Activated CD4-positive, alpha-beta T cell treated with anti-CD3 and anti-CD28 coated beads for 48 hours (primary cell): Measurements from ENCODE around the gene WDR44.
A peak's percentile ranks its signal among the peaks of the same experiment; 100 is the strongest.
"Not testable (repeated sequence)": the region's sequence is repeated elsewhere in the genome, so short reads cannot be mapped to it uniquely, and the experiment has no call there.

ENCODE experiments used
- DNase-seq: peaks from one replicate; pipeline ENCODE4 v3.0.0-alpha.2; 2020

The WDR44 gene, protein sequence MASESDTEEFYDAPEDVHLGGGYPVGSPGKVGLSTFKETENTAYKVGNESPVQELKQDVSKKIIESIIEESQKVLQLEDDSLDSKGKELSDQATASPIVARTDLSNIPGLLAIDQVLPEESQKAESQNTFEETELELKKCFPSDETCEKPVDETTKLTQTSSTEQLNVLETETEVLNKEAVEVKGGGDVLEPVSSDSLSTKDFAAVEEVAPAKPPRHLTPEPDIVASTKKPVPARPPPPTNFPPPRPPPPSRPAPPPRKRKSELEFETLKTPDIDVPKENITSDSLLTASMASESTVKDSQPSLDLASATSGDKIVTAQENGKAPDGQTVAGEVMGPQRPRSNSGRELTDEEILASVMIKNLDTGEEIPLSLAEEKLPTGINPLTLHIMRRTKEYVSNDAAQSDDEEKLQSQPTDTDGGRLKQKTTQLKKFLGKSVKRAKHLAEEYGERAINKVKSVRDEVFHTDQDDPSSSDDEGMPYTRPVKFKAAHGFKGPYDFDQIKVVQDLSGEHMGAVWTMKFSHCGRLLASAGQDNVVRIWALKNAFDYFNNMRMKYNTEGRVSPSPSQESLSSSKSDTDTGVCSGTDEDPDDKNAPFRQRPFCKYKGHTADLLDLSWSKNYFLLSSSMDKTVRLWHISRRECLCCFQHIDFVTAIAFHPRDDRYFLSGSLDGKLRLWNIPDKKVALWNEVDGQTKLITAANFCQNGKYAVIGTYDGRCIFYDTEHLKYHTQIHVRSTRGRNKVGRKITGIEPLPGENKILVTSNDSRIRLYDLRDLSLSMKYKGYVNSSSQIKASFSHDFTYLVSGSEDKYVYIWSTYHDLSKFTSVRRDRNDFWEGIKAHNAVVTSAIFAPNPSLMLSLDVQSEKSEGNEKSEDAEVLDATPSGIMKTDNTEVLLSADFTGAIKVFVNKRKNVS

DNA sequence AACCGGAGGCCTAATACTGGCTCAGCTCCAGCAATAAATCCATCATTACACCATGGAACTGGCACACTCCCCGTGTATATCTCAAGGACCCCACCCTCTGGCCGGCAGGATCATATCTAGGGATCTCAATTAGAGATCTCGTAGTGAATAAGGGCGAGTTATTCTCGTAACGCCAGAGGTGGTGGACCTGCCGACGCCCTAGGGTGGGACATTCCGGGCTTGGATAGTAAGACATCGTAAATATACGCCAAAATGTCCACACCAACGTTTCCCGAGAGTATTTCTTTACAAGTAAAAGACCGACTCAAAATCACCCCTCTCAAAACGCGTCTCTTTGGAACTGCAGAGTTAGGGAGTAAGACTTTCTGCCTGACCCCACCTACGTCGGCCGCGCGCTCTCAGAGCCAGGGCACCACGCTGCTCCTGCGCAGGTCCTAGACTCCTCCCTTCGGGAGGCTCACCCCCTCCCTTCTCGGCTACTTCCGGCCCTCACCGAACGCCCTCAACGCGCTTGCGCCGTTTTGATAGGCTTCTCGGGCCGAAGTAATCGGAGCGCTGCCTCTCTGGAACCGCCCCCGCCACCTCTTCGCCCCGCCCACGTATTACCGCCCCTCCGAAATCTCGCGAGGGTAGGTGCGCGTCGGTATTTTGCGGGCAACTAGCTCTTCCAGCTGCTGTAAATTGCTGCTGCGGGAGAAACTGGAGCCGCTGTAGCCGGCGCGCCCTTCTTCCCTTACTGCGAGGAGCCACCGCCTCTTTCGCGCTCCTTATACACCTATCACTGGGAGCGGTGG, at the start of gene WDR44:
Gene WDR44 (plus strand): TSS at position 643 of the 794 bp plus-strand sequence. CDS start 398 bp downstream, outside the sequence.
- DNase-seq = peak; percentile 93

DNA sequence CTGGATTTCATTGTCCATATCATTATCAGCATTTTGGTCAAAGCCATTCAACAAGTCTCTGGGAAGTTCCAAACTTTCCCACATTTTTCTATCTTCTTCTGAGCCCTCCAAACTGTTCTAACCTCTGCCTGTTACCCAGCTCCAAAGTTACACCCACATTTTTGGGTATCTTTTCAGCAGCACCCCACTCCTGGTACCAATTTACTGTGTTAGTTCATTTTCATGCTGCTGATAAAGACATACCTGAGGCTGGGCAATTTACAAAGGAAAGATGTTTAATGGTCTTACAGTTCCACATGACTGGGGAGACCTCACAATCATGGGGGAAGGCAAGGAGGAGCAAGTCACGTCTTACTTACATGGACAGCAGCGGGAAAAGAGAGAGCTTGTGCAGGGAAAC, 40.1 kb upstream of the WDR44 start:
- DNase-seq = not testable (repeated sequence)

DNA sequence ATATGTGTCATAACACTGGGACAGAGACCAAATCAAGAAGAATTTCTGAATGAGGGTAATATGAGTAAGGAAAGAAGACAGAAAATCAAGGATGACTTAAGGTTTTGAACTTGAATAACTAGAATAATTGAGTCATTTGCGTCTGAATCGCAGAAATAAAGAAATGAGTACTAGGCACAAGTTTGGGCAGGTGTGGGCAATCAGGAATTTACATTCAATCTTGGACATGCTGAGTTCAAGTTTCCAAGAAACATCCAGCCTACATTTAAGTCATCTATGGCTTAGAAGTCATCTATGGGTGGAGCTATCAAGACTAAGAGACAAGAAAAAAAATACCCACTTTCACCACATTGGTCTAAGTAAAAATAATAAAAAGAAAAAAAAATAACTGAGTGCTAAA, 30.4 kb upstream of the WDR44 start:
- DNase-seq = no peak

DNA sequence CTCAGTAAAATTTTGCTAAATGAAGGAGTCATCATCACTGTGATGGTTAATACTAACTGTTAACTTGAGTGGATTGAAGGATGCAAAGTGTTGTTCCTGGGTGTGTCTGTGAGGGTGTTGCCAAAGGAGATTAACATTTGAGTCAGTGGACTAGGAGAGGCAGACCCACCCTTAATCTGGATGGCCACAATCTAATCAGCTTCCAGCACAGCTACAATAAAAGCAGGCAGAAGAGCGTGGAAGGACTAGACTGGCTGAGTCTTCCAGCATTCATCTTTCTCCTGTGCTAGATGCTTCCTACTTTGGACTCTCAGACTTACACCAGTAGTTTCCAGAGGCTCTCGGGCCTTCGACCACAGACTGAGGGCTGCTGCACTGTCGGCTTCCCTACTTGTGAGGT, 21.3 kb upstream of the WDR44 start:
- DNase-seq = no peak

DNA sequence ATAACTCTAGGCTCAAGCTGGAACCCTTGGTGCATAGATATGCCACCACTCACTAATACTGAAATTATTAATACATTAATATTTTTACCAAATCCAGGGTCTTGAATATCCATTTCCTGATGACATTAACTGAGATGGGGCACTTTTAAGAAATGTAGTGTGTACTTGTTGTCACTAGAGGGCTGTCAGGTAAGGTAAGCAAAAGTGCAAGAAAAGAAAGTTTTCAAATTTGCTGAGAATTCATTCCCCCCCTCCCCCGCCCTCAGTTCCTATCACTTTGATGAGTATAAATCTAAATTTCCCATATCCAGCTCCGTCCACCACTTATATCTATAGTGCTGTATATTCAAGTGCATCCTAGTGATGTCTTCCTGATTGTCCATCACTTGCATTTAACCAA, 20.5 kb upstream of the WDR44 start:
- no peak for DNase-seq

DNA sequence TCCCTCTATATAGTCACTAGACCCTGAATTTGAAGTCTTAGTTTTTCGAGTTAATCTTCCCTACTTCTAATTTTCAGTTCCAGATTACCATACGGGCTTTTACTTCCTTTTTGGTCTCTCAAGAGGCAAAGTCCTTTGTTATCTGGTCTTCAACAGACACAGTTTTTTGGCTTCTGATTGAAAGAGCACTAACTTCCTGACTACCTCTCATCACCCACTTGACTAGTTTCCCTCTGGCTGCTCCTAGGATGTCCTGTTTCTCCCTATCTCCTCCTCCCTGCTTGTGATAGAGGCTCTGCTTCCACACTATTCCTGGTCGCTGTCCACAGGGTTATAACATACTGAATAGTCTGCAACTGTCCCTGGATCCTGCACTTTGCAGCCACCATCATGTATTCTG, 16.7 kb upstream of the WDR44 start:
- no peak for DNase-seq

DNA sequence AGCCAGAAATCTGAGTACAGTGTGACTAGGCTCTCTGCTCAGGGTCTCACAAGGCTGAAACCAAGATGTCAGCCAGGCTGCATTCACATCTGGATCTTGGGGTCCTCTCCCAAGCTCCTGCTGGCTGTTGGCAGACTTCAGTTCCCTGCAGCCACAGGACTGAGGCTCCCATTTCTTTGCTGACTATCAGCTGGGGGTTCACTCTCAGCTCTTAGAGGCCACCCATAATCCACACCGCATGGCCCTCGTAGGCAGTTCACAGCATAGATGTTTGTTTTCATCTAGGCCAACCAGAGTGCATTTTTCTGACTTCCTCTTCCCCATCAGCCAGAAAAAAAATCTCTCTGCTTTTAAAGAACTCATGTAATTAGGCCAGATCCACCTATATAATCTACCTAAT, 8.2 kb upstream of the WDR44 start:
- DNase-seq = no peak

DNA sequence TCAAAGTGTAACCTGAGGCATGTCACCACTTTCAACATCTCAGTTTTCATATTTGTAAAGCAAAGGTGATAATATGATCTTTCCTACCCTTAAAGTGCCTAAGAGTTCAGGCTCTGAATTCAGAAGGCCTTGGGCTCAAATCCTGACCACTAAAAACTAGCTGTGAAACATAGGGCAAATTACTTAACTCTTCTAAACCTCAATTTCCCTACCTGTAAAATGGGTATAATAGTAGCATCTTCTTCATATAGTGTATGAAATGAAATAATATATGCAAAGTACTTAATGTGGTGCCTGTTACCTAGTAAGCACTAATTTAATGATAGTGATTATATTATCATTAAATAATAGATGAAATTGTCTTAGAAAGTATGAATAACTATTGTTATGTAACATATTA, 7.0 kb upstream of the WDR44 start:
- no peak for DNase-seq

DNA sequence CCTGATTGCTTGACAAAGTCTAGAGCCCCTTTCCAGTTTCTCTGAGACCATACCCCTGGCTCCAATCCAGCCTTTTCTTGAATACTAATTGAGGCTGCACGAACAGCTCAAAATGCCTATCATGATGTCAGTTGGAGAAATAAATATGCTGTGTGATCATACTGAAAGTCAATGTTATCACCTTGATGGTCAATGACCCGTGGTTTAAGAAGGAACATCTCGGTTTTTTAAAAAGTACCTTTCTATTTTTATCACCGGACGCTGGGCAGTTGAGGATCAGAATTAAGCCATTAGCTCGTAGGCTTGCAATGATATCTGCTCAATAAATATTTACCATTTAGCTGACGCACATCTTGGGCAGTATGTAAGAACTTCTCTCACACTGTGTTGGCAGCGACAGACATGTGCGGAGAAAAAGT, 852 bp upstream of the WDR44 start:
- no peak for DNase-seq

DNA sequence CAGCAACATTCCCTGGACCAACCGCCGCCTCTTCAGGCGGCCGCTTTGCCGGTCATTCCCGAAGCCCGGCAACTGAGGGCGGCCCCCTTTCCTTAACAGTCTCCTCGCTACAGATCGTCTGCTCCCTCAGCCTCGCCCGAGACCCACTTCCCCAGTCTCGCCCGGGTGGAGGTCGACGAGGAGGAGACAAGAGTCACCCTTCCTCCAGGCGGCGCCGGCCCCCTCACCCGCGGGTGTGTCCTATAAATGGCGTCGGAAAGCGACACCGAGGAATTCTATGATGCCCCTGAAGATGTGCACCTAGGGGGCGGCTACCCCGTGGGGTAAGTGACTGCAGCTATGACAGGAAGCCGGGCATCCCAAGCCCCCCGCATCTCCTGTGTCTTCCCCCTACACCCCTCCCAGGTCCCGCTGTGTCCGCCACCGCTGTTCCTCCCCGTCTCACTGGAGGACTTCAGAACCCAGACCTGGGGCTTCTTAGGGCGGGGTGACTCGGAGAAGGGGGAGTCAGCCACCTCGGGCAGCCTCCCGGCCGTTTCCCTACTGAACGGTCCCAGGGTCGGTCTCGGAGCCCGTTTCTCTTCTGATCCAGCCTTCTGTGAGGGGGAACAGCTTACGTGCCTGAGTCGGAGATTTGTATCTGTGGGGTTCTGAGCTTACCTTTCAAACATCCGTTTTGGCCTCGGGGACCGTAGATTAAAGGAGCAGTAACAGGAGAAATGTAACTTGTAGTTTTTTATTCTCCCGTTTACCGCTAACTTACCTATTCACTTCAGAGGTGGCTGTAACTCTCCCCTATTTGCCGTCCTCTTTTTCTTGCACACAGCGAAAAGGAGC, 570 bp downstream of the WDR44 start:
- peak; percentile 64 for DNase-seq

DNA sequence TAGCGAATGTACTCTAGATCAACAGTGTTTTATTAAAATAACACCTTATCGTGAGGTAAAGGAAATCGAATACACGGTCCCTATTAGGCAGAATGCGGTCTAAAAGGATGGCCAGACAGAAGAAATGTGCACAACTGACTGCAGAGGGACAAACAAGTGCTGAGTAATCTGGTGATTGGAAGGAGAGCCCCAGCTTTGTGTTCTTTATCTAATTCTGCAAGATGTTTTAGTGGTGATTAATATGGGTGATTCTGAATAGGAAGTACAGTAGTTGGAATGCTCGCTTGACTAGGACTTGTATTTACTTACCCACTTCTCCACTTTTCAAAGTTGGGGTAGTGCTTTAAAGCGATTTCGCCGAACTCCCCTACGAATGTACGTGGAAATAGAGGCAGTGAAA, 1.2 kb downstream of the WDR44 start:
- DNase-seq = no peak

DNA sequence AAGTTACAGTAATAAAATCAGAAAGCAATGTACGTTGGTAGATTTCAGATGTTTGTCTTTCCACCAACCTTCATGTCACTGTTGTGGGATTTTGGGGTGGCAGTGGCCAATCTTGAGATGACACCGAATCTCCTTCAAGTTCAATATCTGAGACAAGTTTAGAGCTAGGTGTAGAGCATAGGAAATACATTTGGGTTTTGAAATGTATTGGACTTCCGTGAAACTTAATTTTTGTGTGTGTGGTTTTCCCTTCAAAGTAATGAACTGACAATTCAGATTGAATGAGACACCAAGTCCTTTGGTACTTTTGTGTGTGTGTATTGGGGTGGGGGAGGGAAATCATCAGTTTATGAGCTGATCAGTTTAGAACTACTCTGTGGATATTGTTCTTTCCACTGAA, 1.8 kb downstream of the WDR44 start:
- no peak for DNase-seq

DNA sequence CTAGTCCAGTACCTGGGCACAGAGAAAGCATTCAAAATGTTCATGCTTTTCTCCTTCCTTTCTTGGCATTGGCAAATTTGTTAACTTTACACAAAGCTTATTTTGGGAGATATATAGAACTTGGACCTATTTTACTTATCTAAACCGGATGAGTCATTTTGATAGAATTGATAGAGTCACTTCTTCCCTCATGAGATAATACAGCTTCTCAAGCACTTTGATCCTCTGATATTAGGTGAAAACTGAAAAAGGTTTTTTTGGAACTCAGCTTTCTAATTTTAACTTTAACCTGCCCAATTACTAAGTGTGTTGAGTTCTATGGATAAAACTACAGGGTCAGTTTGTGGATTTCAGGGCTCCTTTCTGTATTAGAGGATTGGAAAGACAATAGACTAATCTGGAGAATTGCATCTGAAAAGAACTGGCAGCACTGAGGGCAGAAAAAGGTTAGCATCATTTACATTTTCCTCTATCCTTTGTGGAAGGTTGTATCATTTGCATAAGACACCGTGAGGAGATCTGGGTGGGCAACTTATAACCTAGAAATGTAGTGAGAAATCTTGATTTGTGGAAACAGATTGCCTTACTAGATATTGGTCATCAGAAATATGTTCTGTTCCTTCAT, 2.4 kb downstream of the WDR44 start:
- no peak for DNase-seq

DNA sequence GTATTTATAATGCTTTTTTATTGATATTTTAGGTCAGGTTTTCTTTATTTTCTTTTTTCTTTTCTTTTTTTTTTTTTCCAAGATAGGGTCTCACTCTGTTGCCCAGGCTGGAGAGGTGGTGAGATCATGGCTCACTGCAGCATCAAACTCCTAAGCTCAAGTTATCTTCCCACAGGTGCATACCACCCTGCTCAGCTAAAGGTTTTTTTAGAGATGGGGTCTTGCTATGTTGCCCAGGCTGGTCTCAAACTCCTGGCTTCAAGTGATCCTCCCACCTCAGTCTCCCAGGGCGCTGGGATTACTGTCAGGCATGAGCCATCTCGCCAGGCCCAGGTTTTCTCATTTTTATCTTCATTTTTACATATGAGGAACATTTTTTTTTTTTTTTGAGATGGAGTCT, 3.3 kb downstream of the WDR44 start:
- DNase-seq = no peak

DNA sequence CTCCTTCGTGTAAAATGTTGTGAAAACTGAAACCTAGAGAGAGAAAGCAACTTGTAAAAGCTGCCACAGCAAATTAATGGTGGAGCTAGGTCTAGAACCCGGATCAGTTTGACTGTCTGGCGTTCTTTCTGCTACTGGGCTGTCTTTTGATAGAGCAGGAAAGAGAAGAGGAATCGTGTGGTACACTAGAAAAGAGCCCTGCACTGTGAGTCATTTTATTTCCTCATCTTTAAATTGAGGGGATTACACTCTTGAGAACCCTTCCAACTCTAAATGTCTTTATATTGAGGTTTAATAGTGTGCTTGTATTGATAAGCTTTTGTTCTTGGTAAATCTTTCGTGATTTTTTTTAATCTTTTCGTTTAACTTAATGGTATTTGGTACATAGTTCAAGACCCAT, 4.3 kb downstream of the WDR44 start:
- no peak for DNase-seq

DNA sequence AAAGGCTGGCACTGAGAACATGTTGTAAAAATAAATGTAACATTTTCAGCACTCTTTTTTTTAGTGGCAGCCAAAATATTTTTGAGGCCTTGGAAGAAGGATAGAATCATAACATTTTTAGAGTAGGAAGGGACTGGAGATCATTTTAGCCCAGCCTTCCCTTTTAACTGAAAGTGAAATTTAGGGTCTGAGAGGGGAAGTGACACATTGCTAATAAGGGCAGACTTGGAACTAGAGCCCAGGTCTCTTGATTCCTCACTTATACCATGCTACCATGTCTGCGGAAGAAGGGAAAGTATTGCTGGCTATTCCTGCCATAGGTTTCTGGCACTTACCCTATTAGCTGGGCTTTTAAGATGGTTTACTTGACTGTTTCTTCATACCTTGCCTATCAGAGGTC, 4.8 kb downstream of the WDR44 start:
- DNase-seq = no peak

DNA sequence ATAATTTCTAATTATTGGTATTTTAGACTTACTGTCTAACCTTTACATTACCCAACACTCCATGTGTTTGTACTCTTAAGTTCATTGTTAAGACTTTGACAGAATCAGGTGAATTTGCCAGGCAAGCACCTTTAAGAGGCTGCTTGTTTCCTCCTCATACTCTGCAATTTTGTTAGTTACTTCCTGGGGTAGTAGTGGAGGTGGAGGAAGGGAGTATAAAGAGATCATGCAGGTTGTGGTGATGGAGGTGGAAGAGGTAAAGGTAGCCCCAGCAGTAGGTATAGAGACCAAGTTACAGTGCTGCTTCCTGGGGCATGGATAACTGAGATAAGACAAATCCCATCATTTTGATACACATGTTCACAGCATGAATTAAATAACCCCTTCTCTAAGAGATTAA, 6.7 kb downstream of the WDR44 start:
- no peak for DNase-seq

DNA sequence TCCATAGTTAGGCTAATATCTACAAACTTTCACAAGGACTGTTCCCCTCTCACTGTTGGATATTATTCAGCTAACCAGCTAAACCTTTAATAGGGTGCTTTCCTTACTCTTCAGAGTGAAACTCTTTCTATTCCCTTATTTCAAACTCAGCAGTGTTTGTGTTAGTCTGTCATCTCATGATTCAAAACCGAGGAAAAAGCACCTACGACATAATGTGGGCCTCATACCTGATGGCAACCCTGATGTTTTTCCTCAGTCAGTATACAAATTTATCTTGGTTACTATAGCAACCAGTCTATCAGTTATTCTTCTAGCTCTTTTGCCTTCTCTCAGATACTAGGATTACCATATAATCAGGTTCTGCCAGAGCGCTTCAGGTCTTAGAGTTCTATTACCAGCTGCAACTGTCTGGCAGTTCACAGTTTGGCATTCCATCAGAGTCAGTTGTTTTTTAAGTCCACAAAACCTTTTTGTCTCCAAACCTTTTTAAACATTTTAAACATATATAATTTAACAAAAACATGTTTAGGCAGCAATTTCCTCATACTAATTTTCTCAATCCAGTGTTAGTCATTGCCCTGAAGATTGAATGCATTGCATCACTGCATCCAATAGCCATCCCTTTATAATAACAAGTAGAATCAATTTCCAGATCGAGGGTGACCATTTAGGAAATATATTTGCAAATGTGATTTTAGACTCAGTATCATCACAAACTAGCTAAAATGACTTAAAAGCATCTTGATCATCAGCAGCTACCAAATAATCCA, 7.4 kb downstream of the WDR44 start:
- DNase-seq = no peak

DNA sequence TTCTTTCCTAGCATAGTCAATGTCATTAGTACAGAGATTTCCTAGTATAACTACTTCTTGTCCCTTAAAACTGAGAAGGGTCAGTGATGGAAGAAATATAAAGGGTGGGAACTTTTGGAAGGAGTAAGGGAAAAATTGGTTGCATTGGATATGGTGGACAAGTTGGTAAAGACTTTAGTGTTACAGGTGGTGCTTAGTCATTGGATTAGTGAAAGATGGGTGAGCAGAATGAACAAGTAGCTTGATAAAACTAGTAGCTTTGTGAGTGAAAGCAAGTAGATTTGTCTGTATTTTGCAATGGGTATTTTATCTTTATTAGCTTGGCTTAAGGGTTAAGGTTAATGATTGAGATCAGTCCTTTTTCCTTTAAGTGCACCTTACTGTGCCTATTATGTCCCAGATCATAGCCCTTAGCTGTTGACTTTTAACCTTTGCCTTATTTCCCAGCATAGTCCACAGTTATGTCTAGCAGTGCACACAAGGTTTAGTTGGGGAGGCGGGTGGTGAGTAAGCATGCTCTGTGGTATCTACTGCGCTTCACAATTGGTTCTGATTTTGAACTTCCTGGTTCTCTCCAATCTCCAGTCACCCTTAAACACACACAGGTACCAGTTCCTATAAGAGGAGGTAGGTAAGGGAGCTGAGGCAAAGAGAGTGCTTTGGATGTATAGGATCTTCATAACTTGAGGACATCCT, 9.5 kb downstream of the WDR44 start:
- no peak for DNase-seq

DNA sequence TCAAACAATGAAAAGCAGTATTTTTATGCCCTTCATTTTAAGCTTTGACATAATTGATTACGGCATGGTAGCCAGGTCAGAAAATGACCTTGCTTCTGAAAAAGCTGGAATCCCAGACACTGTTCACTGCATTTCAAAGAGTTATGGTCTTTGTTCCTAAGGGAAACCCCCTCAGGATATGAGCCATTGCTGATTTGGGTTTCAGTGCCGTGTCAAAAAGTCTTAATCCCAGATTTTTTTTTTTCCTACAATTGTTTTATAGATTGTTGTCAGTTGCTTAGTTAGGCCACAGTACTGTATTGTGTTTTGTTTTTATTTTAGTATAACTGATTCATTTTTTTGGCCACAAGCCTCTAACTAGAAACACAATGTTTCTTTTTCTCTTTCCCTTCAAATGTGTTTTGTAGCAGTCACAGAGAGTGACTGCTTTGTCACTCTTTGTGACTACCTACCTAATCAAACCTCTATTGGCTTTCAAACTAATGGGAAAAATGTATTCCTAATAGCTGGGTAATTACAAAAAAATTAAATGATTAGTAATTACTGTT, 10.3 kb downstream of the WDR44 start:
- DNase-seq = no peak
